GM18502 (cell line): Measurements from ENCODE around the gene PLP1.
"Not testable (repeated sequence)": the region's sequence is repeated elsewhere in the genome, so short reads cannot be mapped to it uniquely, and the experiment has no call there.

ENCODE experiments used
- ATAC-seq: cut with Tn5 transposase; IDR thresholded peaks from one replicate; pipeline ENCODE4 v1.9.1; 2021; ENCODE audit warnings: mild to moderate bottlenecking; ENCODE audit not compliant: unreplicated experiment, poor library complexity

The PLP1 gene

GRCh38 chrX:103820802-103821201 lies 44.2 kb downstream of the PLP1 start:
- ATAC-seq: not testable (repeated sequence)

- ATAC-seq: no peak
These were observed 47.0 kb downstream of the PLP1 start for GRCh38 chrX:103823591-103823990.

- no peak for ATAC-seq
These were observed 49.2 kb downstream of the PLP1 start for GRCh38 chrX:103825881-103826280.

- ATAC-seq: no peak
These were observed 51.9 kb downstream of the PLP1 start for GRCh38 chrX:103828529-103828928.

GRCh38 chrX:103830848-103831247 lies 54.2 kb downstream of the PLP1 start:
- no peak for ATAC-seq

GRCh38 chrX:103831342-103831802 lies 54.7 kb downstream of the PLP1 start:
- ATAC-seq: peak; percentile 89

- ATAC-seq: peak; percentile 65
These were observed 55.3 kb downstream of the PLP1 start, which contains the start of gene RAB9B for GRCh38 chrX:103831803-103832544. RAB9B (minus strand) TSS chrX:103832257; CDS start chrX:103825784, 6,473 bp downstream.

- ATAC-seq: no peak
These were observed 62.8 kb downstream of the PLP1 start for GRCh38 chrX:103839404-103839803.
